GM11168 (cell line): ENCODE results near the gene VSTM4.

Experiments
- in situ Hi-C: fragments of 300-500 bp; cut with MboI; formaldehyde crosslinking; loops from one replicate; pipeline ENCODE4 v1.12.0; 2022; ENCODE audit warnings: low sequenced_read_pairs; ENCODE audit not compliant: unreplicated experiment

Gene VSTM4

GRCh38 chr10:49075743-49076142 lies 39.6 kb downstream of the VSTM4 start:
- in situ Hi-C loops = no loop called here

- in situ Hi-C loops = no loop called here
These were observed 40.3 kb downstream of the VSTM4 start for GRCh38 chr10:49074836-49075682.

- in situ Hi-C loops = no loop called here
These were observed 43.0 kb downstream of the VSTM4 start for GRCh38 chr10:49072166-49072885.

DNA sequence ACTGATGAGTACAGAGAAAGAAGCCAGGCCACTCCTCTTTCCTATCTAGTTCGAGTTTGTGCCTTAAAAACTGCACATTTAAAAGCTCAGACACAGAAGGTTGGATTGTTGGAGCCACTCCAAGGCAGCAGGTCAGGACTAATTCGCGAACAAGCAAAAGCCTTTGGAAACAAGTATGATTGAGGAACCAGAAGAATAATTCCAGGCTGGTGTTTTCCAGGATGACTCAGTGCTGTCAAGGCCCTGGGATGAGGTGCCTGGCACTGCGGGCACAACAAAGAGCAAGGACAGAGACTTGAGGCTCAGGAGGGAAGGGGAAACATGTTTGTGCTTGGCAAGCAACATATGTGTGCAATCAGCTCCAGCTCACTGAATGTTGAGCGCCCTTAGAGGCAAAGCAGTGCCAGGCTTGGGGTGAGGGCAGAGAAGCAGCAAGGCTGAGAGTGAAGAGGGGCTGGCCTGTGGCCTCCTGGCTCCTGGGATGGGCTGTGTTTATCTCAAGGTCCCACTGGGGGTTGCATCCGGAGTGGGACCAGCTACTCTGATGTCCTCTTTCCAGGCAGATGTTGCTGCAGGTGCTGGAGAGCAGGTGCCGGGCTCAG lies 44.1 kb downstream of the VSTM4 start:
- in situ Hi-C loops = no loop called here

- in situ Hi-C loops = no loop called here
These were observed 44.6 kb downstream of the VSTM4 start for GRCh38 chr10:49070701-49071100.

GRCh38 chr10:49068672-49069217 lies 46.6 kb downstream of the VSTM4 start:
- in situ Hi-C loops = no loop called here

DNA sequence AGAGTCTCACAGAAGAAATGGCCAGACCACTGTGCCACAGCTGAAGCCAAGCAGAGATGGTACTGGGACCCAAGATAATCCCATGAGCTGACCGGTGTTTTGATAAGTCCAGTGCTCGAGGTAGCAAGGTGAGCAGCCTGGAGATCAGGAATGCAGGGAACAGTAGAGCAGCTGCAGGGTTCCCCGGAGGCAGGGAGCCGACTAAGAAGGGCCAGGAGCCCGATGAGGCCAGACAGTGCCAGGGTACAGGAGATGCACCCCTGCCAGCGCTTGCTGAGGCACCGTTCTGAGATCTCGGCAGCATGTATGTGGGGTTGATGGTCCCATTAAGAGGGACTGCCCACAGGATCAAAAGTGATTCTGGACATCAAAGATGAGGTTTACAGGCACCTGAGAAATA lies 47.1 kb downstream of the VSTM4 start:
- in situ Hi-C loops = no loop called here

DNA sequence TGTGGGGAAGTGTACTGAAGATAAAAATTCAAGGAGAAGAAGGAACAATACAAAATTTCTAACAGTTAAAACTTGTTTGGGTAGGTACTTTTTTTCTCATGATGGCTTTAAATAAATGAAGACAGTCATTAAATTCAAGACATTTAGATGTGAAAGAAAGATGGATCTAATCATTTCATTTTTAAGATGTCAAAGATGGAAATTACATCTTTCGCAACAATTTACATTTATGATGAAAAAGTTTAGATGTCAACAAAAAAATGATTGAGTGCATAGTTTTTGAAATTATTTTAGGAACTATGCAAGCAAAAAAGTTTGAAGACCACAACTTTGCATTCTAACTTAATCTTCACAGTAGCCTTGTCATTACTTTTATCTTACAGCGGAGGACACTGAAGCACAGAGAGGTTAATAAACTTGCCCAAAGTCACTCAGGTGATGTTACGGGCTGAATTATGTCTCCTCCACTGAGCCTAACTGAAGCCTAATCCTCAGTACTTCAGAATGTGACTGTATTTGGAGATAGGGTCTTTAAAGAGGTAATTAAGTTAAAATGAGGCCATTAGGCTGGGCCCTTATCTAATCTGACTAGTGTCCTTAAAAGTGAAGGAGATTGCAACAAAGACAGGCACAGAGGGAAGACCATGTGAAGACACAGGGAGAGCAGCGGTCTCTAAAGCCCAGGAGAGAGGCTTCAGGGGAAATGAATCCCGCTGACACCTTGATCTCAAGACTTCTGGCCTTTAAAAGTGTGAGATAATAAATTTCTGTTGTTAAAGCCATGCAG lies 48.2 kb downstream of the VSTM4 start:
- in situ Hi-C loops = no loop called here

DNA sequence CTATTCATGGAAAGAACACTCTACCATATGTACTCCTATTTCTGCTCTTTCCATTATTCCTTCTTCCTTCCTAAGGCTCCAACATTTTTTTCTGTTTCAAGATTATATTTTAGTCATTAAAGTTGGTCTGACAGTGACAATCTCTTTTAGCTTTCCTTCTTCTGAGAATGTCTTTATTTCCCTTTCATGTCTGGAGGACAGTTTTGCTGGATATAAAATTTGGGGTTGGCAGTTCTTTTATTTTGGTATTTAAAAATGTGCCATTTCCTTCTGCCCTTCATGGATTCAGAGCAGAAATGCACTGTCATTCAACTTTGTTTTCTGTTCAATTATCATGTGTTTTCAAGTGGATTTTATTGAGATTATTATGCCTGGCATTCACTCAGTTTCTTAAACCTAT lies 53.1 kb downstream of the VSTM4 start:
- in situ Hi-C loops = no loop called here

DNA sequence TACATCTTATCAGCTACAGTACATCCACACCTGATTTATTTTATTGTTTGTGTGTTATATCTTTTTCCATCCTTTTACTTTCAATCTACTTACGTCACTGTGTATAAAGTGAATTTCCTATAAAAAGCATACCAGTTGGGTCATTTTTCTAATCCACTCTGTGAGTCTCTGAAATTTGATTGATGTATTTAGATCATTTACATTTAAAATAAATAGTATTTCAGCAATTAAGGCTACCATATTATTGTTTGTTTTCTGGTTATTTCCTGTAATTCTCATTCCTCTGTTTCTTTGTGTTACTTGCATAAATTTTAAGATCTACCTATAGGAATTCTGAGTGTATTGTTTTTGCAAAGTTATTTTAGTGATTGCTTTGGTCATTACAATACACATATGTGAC lies 53.7 kb downstream of the VSTM4 start:
- in situ Hi-C loops = no loop called here

DNA sequence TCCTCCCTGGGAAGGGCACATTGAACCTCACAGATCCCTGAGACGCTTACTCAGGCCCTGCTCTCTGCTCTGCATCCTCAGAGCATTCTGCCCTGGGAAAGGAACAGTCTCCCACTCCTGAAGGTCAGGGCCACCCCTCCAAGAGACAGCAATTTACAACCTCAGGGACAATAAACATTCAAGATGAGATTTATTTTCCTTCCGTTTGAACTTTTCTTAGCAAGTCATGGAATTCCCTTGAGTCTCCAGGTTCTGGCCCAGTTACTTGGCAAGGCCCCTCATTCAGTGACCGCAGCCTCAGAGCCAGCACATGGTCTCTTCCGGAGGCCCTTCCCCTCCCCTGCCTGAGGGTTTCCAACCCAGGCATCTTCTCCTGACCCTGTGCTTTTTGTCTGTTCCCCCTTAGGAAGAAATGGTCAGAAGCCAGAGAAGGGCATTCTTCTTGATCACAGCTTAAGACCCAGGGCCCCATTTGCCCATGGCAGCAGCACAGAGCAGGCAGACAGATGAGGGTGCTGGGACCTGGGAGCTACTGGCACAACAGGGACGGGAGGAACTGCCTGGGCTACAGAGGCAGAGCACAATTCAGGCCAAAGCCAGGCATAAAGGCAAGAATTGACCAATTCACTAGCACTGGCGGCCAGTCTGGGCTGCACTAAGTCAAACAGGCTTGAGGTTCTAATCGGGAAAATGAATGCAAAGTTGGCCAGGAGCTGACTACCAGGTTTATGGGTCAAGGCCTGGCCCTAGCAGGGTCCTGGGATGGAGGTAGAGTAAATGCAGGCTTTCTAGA lies 56.7 kb downstream of the VSTM4 start:
- in situ Hi-C loops = no loop called here

- in situ Hi-C loops = no loop called here
These were observed 58.0 kb downstream of the VSTM4 start for GRCh38 chr10:49057231-49057880.

DNA sequence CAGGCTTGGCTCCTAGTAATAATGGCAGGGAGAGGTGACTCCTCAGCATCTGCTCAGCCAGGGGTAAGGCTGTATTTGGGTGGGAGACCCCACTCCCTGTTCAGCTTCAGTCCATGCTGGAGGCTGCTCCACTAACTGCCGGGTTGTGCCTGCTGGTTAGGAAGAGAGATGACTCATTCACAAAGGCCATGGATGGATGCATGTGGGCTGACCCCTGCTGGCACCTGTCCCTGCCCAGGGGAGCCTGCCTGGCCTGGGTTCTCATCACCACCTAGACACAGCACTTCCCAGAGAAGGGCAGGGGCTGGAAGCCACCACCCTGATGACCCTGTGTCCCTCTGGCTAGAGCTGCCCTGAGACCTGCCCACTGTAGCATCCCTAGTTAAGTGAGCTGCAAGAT lies 59.0 kb downstream of the VSTM4 start:
- in situ Hi-C loops = no loop called here

DNA sequence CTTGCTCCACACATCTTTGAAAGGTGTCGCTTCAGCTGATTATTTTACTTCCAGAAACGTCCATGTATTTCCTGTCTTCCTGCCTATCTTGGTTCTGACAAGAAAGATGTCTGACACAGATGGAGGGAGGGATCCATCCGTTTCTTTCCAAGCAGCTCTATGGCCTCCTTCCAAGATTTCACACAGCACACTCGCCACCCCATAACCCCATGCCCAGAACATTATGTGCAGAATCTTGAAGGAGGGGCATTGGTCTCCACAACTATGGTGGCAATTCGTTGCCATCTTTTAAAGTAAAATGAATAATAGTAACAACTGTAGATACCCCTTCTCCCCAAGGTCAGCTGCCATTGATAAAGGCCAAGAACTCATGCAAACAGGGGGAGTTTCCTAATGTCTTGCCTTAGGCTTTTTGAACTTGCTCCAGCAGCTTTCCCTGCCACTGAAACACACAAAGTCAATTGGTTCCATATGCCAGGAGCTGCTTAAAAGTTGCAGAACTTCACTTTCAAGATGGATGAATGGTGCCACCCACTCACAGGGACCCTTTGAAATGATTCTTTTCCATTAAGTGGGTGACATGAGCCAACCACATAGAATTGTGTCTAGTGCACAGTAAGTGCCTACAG lies 60.0 kb downstream of the VSTM4 start:
- in situ Hi-C loops = no loop called here

GRCh38 chr10:49054753-49055152 lies 60.6 kb downstream of the VSTM4 start:
- in situ Hi-C loops = no loop called here

GRCh38 chr10:49053998-49054692 lies 61.2 kb downstream of the VSTM4 start:
- in situ Hi-C loops = no loop called here

- in situ Hi-C loops = no loop called here
These were observed 62.0 kb downstream of the VSTM4 start for GRCh38 chr10:49053053-49053997.
